AG09309 (cell line): ENCODE data around the gene NTN5.

ENCODE experiments used
- DNase-seq: peaks from one replicate; pipeline ENCODE4 v3.0.0-alpha.2; 2010; ENCODE audit warnings: low read depth
- H3K4me3 ChIP-seq: 2 replicates; pipeline ENCODE4 v1.5.1; 2011; ENCODE audit warnings: mild to moderate bottlenecking, low read depth, low read length, moderate library complexity; ENCODE audit not compliant: control insufficient read depth
- CTCF ChIP-seq: IDR thresholded peaks from 2 replicates; pipeline ENCODE4 v1.5.1; 2011; ENCODE audit warnings: mild to moderate bottlenecking, low read depth, low read length, inconsistent platforms; ENCODE audit not compliant: insufficient read depth, control insufficient read depth; ENCODE audit errors: missing control alignments

NTN5 gene

GRCh38 chr19:48650974-48651682 is 21.7 kb downstream of the NTN5 start:
- H3K4me3 ChIP-seq = no peak overlapping the region
- TF ChIP-seq CTCF = no peak
- no peak for DNase-seq

- DNase-seq = no peak
- H3K4me3 ChIP-seq = no peak overlapping the region
- no peak for TF ChIP-seq CTCF
Measured at GRCh38 chr19:48648134-48648533, 24.7 kb downstream of the NTN5 start.

DNA sequence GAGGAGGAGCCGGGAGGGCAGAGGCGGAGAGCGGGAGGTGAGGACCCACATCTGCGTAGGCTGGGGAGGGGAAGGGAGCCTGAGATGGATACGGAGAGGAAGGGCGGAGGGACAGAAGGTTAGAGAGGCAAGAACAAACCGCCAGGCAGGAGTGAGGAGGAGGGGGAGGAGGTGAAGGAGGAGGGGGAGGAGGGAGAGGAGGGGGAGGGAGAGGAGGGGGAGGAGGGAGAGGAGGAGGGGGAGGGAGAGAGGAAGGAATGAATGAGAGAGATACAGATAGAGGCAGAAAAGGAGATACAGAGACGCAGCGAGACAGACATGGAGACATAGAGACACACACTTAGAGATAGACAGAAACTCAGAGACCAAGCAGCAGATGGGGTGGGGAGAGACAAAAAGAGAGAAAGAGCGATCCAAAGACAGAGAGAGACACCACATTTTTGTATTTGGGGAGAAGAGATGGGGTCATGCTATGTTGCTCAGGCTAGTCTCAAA is 26.0 kb downstream of the NTN5 start:
- TF ChIP-seq CTCF = no peak
- peak overlapping the region; percentile 45 for H3K4me3 ChIP-seq
- no peak for DNase-seq

- TF ChIP-seq CTCF = peak; percentile 95
- H3K4me3 ChIP-seq = peak within 1 kb of the TSS; percentile 45
- DNase-seq = no peak
Measured at GRCh38 chr19:48646001-48646721, 26.7 kb downstream of the NTN5 start, which contains the start of gene CA11. CA11 (minus strand) TSS chr19:48646187; CDS start chr19:48645632, 555 bp downstream.

GRCh38 chr19:48645620-48646000 is 27.2 kb downstream of the NTN5 start:
- no peak for TF ChIP-seq CTCF
- H3K4me3 ChIP-seq = peak overlapping the region; percentile 45
- DNase-seq = no peak

DNA sequence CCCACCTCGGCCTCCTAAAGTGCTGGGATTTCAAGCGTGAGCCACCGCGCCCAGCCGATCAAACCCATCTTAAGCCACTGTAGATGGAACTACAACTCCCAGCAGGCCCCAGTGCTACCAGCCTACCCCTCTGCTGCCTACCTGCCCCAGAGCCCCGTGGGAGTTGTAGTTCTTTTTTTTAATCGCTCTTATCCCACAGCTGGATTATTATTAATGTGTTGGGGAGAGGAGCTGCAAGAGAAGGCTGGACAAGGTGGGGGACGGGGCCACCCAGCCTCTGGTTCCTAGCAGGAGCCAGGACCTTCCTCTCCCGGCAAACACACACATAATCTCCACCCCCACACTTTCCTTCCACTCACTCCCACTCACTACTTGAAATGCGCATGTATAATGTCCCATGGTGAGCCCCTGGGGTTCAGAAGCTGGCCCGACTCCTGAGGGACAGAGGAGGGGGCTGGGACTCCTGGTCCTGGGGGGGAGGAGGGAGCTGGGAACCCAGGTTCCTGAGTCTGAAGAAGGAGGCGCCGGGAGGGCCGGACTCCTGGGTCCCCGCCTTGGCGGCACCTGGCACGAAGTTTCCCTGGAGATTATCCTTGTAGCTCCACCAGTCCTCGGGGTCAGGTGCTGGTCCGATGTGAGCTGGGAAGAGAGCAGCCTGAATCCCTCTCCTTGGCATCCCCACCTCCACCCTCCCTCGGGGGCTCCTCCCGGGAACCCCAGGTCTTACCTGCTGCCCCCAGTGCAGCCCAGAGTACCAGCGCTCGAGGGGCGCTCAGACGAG is 27.8 kb downstream of the NTN5 start:
- no peak for DNase-seq
- no peak for TF ChIP-seq CTCF
- H3K4me3 ChIP-seq = peak overlapping the region; percentile 45; the same call in 1 of the 2 replicates
